ENCODE results near the gene DUSP23. TPM values are rescaled to one million over a fixed set of nuclear protein-coding genes. Genes with fewer than 3 reads are reported as not detected.

The DUSP23 gene
- total RNA-seq, 1 experiment from 2014 or later: 35.2 TPM

GRCh38 chr1:159827102-159827490 is 46.3 kb downstream of the DUSP23 start (continued):
- no peak for TF ChIP-seq PRDM15 (CRISPR knock-in tag; IDR thresholded peaks at IDR 0.05)
- no peak for TF ChIP-seq SMAD4 (CRISPR knock-in tag; IDR thresholded peaks at IDR 0.05)
- no peak for TF ChIP-seq TEAD1 (CRISPR knock-in tag; IDR thresholded peaks at IDR 0.05)
- TF ChIP-seq ZNF219 (CRISPR knock-in tag; IDR thresholded peaks at IDR 0.05; ENCODE audit: borderline replicate concordance): no peak
- TF ChIP-seq MXD4 (CRISPR knock-in tag; IDR thresholded peaks at IDR 0.05; ENCODE audit: borderline replicate concordance): no peak
- TF ChIP-seq, protein P1, sequence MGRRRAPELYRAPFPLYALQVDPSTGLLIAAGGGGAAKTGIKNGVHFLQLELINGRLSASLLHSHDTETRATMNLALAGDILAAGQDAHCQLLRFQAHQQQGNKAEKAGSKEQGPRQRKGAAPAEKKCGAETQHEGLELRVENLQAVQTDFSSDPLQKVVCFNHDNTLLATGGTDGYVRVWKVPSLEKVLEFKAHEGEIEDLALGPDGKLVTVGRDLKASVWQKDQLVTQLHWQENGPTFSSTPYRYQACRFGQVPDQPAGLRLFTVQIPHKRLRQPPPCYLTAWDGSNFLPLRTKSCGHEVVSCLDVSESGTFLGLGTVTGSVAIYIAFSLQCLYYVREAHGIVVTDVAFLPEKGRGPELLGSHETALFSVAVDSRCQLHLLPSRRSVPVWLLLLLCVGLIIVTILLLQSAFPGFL (CRISPR knock-in tag; IDR thresholded peaks at IDR 0.05; ENCODE audit: borderline replicate concordance): no peak

- no peak for DNase-seq (ENCODE audit: low spot score)
- H3K9me3 Mint-ChIP-seq: no peaks in the 10 kb centered on the region
- POLR2A ChIA-PET: no interaction called here
- H3K4me1 Mint-ChIP-seq: peaks cover 12% of the 10 kb centered on the region
- peaks cover 19% of the 10 kb centered on the region for H3K27me3 Mint-ChIP-seq (ENCODE audit: low read depth)
- no peak overlapping the region for H3K27ac Mint-ChIP-seq
- CTCF ChIA-PET: interaction anchor here (1.2 to 1.8 kb wide), 3 partner anchors 29 to 180 kb away, joined by 4 to 10 read pairs (median 7); no protein-coding TSS in a partner anchor
- no peak for TF ChIP-seq JAZF1 (CRISPR knock-in tag; IDR thresholded peaks at IDR 0.05)
- TF ChIP-seq, protein P2, sequence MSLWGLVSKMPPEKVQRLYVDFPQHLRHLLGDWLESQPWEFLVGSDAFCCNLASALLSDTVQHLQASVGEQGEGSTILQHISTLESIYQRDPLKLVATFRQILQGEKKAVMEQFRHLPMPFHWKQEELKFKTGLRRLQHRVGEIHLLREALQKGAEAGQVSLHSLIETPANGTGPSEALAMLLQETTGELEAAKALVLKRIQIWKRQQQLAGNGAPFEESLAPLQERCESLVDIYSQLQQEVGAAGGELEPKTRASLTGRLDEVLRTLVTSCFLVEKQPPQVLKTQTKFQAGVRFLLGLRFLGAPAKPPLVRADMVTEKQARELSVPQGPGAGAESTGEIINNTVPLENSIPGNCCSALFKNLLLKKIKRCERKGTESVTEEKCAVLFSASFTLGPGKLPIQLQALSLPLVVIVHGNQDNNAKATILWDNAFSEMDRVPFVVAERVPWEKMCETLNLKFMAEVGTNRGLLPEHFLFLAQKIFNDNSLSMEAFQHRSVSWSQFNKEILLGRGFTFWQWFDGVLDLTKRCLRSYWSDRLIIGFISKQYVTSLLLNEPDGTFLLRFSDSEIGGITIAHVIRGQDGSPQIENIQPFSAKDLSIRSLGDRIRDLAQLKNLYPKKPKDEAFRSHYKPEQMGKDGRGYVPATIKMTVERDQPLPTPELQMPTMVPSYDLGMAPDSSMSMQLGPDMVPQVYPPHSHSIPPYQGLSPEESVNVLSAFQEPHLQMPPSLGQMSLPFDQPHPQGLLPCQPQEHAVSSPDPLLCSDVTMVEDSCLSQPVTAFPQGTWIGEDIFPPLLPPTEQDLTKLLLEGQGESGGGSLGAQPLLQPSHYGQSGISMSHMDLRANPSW (CRISPR knock-in tag; conservative IDR thresholded peaks at IDR 0.05; ENCODE audit: low read depth): no peak
- TF ChIP-seq ERG (CRISPR knock-in tag; IDR thresholded peaks at IDR 0.05): no peak
- TF ChIP-seq ZMAT4 (CRISPR knock-in tag; IDR thresholded peaks at IDR 0.05): no peak
- TF ChIP-seq ZSCAN18 (CRISPR knock-in tag; IDR thresholded peaks at IDR 0.05): no peak
- TF ChIP-seq EMX1 (CRISPR knock-in tag; IDR thresholded peaks at IDR 0.05): no peak
- TF ChIP-seq NR3C1 (CRISPR knock-in tag; conservative IDR thresholded peaks at IDR 0.05; ENCODE audit: low read depth): no peak
- no peak for TF ChIP-seq KAT7 (CRISPR knock-in tag; IDR thresholded peaks at IDR 0.05; ENCODE audit: borderline replicate concordance)
- no peak for TF ChIP-seq FOXJ3 (CRISPR knock-in tag; IDR thresholded peaks at IDR 0.05; ENCODE audit: borderline replicate concordance)
- TF ChIP-seq ZNF396 (CRISPR knock-in tag; IDR thresholded peaks at IDR 0.05; ENCODE audit: borderline replicate concordance): no peak
- H3K36me3 Mint-ChIP-seq: no peaks in the 10 kb centered on the region
- H3K4me3 Mint-ChIP-seq: no peak overlapping the region
- no peak for ATAC-seq
Measured at GRCh38 chr1:159827549-159827948, 46.8 kb downstream of the DUSP23 start.

Measured in WTC11 (cell line).